Panc1 (cell line): Measurements from ENCODE around the gene MAP3K14. TPM values are rescaled to one million over a fixed set of nuclear protein-coding genes. Genes with fewer than 3 reads are reported as not detected.
"Not testable (repeated sequence)": the region's sequence is repeated elsewhere in the genome, so short reads cannot be mapped to it uniquely, and the experiment has no call there.

Source experiments
- ATAC-seq: fragments of 200-7000 bp; cut with Tn5 transposase; 2 replicates; pipeline ENCODE4 v1.9.1; 2020; ENCODE audit warnings: mild to moderate bottlenecking, moderate library complexity
- BruUV-seq: library from RNA; stranded (reverse); fragments of 400-500 nt; replicated peaks from 2 replicates; lab custom pipeline; 2021; lab: Mats Ljungman, UMichigan
- CTCF ChIA-PET: fragments of 300-600 bp; sonication (Branson Sonifier 250); formaldehyde crosslinking; loops from one replicate; lab custom pipeline; 2022; ENCODE audit warnings: antibody characterized with exemption; lab: Charles Lee
- POLR2A ChIA-PET: fragments of 300-600 bp; sonication (Branson Sonifier 250); formaldehyde crosslinking; loops from one replicate; lab custom pipeline; 2022; ENCODE audit warnings: antibody characterized with exemption; lab: Charles Lee
- DNase-seq: peaks from one replicate; pipeline ENCODE4 v3.0.0-alpha.2; 2010; ENCODE audit warnings: low read depth, low spot score
- H3K27ac ChIP-seq: 2 replicates; pipeline ENCODE4 v1.5.1; 2011; ENCODE audit warnings: mild to moderate bottlenecking, low read length, inconsistent platforms
- H3K27me3 ChIP-seq: fragments of 200-500 bp; sonication (Bioruptor generic); 2 replicates; pipeline ENCODE4 v1.6.0; 2014; ENCODE audit warnings: low read length, inconsistent platforms; ENCODE audit not compliant: control insufficient read depth, insufficient read depth
- H3K36me3 ChIP-seq: fragments of 200-500 bp; sonication (Bioruptor generic); 2 replicates; pipeline ENCODE4 v1.5.1; 2014; ENCODE audit warnings: inconsistent platforms, mild to moderate bottlenecking, low read length, moderate library complexity; ENCODE audit not compliant: control insufficient read depth, insufficient read depth
- H3K4me1 ChIP-seq: 2 replicates; pipeline ENCODE4 v1.5.1; 2011; ENCODE audit warnings: inconsistent platforms, mild to moderate bottlenecking, low read length, moderate library complexity; ENCODE audit not compliant: control insufficient read depth, insufficient read depth
- H3K4me3 ChIP-seq, 2 experiments: 2 replicates each; pipeline ENCODE4 v1.5.1; 2011 to 2012; ENCODE audit warnings: low read depth in 2 of 2, low read length in 2 of 2, mild to moderate bottlenecking in 2 of 2, inconsistent platforms in 1 of 2, moderate library complexity in 1 of 2
- H3K9me3 ChIP-seq: fragments of 200-500 bp; sonication (Bioruptor generic); 2 replicates; pipeline ENCODE4 v1.5.1; 2014; ENCODE audit warnings: low read depth, mild to moderate bottlenecking, inconsistent platforms, low read length, moderate library complexity; ENCODE audit not compliant: control insufficient read depth, insufficient read depth
- CTCF ChIP-seq: fragments of 450-650 bp; IDR thresholded peaks from 2 replicates; pipeline ENCODE4 v1.5.1; 2017; ENCODE audit warnings: mild to moderate bottlenecking
- POLR2AphosphoS5 ChIP-seq: IDR thresholded peaks from 2 replicates; pipeline ENCODE4 v1.6.1; 2012; ENCODE audit warnings: mild to moderate bottlenecking, low read depth, low read length, moderate library complexity
- REST ChIP-seq, 2 experiments: IDR thresholded peaks; 2 replicates each; pipeline ENCODE4 v1.6.1; 2011 to 2012; ENCODE audit warnings: low read depth in 2 of 2, control low read depth in 1 of 2, low read length in 1 of 2, mild to moderate bottlenecking in 1 of 2, moderate library complexity in 1 of 2; ENCODE audit not compliant: insufficient read depth in 1 of 2
- SIN3A ChIP-seq: IDR thresholded peaks from 2 replicates; pipeline ENCODE4 v1.6.1; 2012; ENCODE audit warnings: low read depth, mild to moderate bottlenecking, low read length, moderate library complexity, borderline replicate concordance; ENCODE audit not compliant: insufficient read depth
- TCF7L2 ChIP-seq: IDR thresholded peaks from 2 replicates; pipeline ENCODE4 v1.6.1; 2011; ENCODE audit warnings: mild to moderate bottlenecking, low read depth, low read length, inconsistent platforms
- in situ Hi-C: cut with HindIII; loops from 2 replicates; pipeline ENCODE4 v1.10.0; 2016; ENCODE audit warnings: low sequenced_read_pairs, low pct_unique_long_range_greater_than_20kb
- intact Hi-C: fragments of 100-400 bp; cut with micrococcal nuclease; formaldehyde crosslinking; loops from one replicate; pipeline ENCODE4 v1.10.0; 2022; ENCODE audit not compliant: unreplicated experiment
- total RNA-seq: library from RNA; stranded (reverse); gene quantifications from one replicate; pipeline ENCODE4 v1.2.1, GENCODE V29; 2021; ENCODE audit not compliant: unreplicated experiment

MAP3K14 gene
- total RNA-seq, 1 experiment from 2014 or later: 80.8 TPM

DNA sequence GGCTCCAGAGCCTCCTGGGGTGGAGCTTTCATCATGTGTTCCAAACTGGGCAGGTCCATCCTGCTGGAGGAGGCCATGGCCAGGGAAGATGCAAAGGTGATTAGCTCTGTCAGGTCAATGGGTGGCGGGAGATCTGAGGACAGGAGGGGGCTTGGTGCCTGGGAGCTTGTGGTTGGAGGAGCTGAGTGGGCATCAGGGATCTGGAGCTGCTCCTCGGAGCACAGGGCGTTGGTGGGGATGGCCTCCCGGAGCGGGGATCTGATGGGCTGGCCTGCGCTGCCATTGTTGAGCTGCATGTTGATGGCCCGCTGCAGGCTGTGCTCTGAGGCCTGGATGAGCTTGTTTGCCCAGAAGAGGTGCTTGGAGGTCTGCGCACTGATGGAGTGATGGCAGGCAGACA, 61.5 kb downstream of the MAP3K14 start:
- no peak for ATAC-seq
- Histone ChIP-seq H3K27ac (no peak overlapping the region), H3K27me3 (no peaks in the 10 kb centered on the region), H3K4me3 (no peak overlapping the region), H3K36me3 (no peaks in the 10 kb centered on the region), H3K9me3 (no peaks in the 10 kb centered on the region), H3K4me1 (no peaks in the 10 kb centered on the region)
- ChIA-PET POLR2A (interaction anchor here (0.5 kb wide), 1 partner anchor 287 kb away, joined by 3 read pairs; the partner anchor contains the start of gene C1QL1), CTCF (interaction anchor here (0.5 kb wide), 1 partner anchor 51 kb away, joined by 3 read pairs; no protein-coding TSS in a partner anchor)
- intact Hi-C loops (no loop called here), in situ Hi-C loops (no loop called here)
- DNase-seq: no peak
- BruUV-seq: no TSS peak
- TF ChIP-seq TCF7L2: no peak
- TF ChIP-seq POLR2AphosphoS5: no peak
- no peak for TF ChIP-seq CTCF
- no peak for TF ChIP-seq REST (IDR thresholded peaks at IDR 0.05; ENCODE audit: insufficient read depth in 1 of 2, low read depth in 2 of 2, low read length in 1 of 2)
- no peak for TF ChIP-seq SIN3A

GRCh38 chr17:45253879-45254278, 62.9 kb downstream of the MAP3K14 start:
- Histone ChIP-seq H3K9me3 (no peaks in the 10 kb centered on the region), H3K4me3 (no peak overlapping the region), H3K27me3 (no peaks in the 10 kb centered on the region), H3K27ac (no peak overlapping the region), H3K36me3 (no peaks in the 10 kb centered on the region), H3K4me1 (no peaks in the 10 kb centered on the region; the same call in 1 of the 2 replicates)
- no TSS peak for BruUV-seq
- intact Hi-C loops (no loop called here), in situ Hi-C loops (no loop called here)
- no peak for ATAC-seq
- CTCF ChIA-PET: no interaction called here
- no peak for TF ChIP-seq SIN3A
- TF ChIP-seq REST (IDR thresholded peaks at IDR 0.05; ENCODE audit: insufficient read depth in 1 of 2, low read depth in 2 of 2, low read length in 1 of 2): no peak
- POLR2A ChIA-PET: no interaction called here
- DNase-seq: no peak

DNA sequence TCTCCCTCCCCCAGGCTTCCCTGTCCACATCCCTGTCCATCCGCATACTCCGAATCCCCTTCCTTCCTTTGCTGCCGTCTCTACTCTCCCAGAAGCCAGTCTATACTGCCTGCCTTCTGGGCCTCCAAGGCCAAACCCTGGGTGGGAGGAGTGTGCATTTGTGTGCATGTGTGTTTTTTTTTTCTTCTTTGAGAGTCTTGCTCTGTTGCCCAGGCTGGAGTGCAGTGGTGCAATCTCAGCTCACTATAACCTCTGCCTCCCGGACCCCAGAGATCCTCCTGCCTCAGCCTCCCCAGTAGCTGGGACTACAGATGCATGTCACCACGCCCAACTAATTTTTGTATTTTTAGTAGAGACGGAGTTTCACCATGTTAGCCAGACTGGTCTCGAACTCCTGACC, 63.6 kb downstream of the MAP3K14 start:
- POLR2A ChIA-PET, DNase-seq, H3K4me1 ChIP-seq, H3K36me3 ChIP-seq, H3K4me3 ChIP-seq, ATAC-seq, H3K27me3 ChIP-seq, H3K9me3 ChIP-seq, intact Hi-C loops, BruUV-seq, H3K27ac ChIP-seq, in situ Hi-C loops, CTCF ChIA-PET: not testable (repeated sequence)
